CD4-positive, alpha-beta T cell (primary cell): ENCODE measurements around the gene KRTAP9-6. TPM values are rescaled to one million over a fixed set of nuclear protein-coding genes. Genes with fewer than 3 reads are reported as not detected.

ENCODE experiments used
- ATAC-seq: fragments of 200-7000 bp; cut with Tn5 transposase; one replicate; pipeline ENCODE4 v1.10.0; 2022; ENCODE audit warnings: mild to moderate bottlenecking; ENCODE audit not compliant: poor library complexity
- CTCF ChIA-PET: fragments of 350-600 bp; sonication (Branson Sonifier 250); formaldehyde crosslinking; loops from one replicate; lab custom pipeline; 2021; ENCODE audit warnings: antibody characterized with exemption, inconsistent platforms; lab: Charles Lee
- POLR2A ChIA-PET: fragments of 350-600 bp; sonication (Branson Sonifier 250); formaldehyde crosslinking; loops from one replicate; lab custom pipeline; 2021; ENCODE audit warnings: antibody characterized with exemption, inconsistent platforms; lab: Charles Lee
- DNase-seq, 14 experiments: peaks; one replicate each; pipeline ENCODE4 v3.0.0-alpha.2; 2013 to 2020; ENCODE audit warnings: mixed read lengths in 2 of 14
- H3K27ac ChIP-seq, 2 donors: one replicate each; pipeline versions ENCODE4 v1.5.1 to v1.7.0; 2013; ENCODE audit warnings: low read length in 2 of 2, low read depth in 1 of 2, mild to moderate bottlenecking in 1 of 2
- H3K27me3 ChIP-seq, 2 experiments: 1 replicate in 1 of 2; 2 replicates in 1 of 2; pipeline versions ENCODE4 v1.6.1 to v1.7.0; 2013; ENCODE audit warnings: low read length in 2 of 2, control low read depth in 1 of 2, mild to moderate bottlenecking in 1 of 2, moderate library complexity in 1 of 2; ENCODE audit not compliant: insufficient read depth in 2 of 2, control insufficient read depth in 1 of 2
- H3K36me3 ChIP-seq: one replicate; pipeline ENCODE4 v1.6.1; 2013; ENCODE audit warnings: low read length, control low read depth; ENCODE audit not compliant: insufficient read depth
- H3K4me1 ChIP-seq: one replicate; pipeline ENCODE4 v1.6.1; 2013; ENCODE audit warnings: low read length, control low read depth; ENCODE audit not compliant: insufficient read depth
- H3K4me3 ChIP-seq: one replicate; pipeline ENCODE4 v1.5.1; 2013; ENCODE audit warnings: mild to moderate bottlenecking, low read length, moderate library complexity
- H3K9me3 ChIP-seq, 2 experiments: 1 replicate in 1 of 2; 2 replicates in 1 of 2; pipeline versions ENCODE4 v1.6.1 to v1.7.0; 2013; ENCODE audit warnings: low read length in 2 of 2, mild to moderate bottlenecking in 2 of 2, control low read depth in 1 of 2, moderate library complexity in 1 of 2; ENCODE audit not compliant: control insufficient read depth in 1 of 2, insufficient read depth in 1 of 2
- H3K27ac Mint-ChIP-seq: one replicate; pipeline ENCODE4 v1.8.0; 2020; ENCODE audit warnings: mixed read lengths
- H3K27me3 Mint-ChIP-seq: one replicate; pipeline ENCODE4 v1.8.0; 2021; ENCODE audit warnings: mixed read lengths
- H3K36me3 Mint-ChIP-seq: one replicate; pipeline ENCODE4 v1.8.0; 2021; ENCODE audit warnings: low read depth, mixed read lengths
- H3K4me1 Mint-ChIP-seq: one replicate; pipeline ENCODE4 v1.8.0; 2021; ENCODE audit warnings: low read depth, mixed read lengths
- H3K4me3 Mint-ChIP-seq: one replicate; pipeline ENCODE4 v1.8.0; 2020; ENCODE audit warnings: mild to moderate bottlenecking, mixed read lengths
- H3K9me3 Mint-ChIP-seq: one replicate; pipeline ENCODE4 v1.8.0; 2020; ENCODE audit warnings: mixed read lengths
- intact Hi-C, 2 experiments: fragments of 100-400 bp; cut with DNase I in 1 of 2; cut with micrococcal nuclease in 1 of 2; formaldehyde crosslinking; loops; one replicate each; pipeline versions ENCODE4 v1.15.1 to v1.9.0; 2023 to 2025; cut with DNase I, micrococcal nuclease
- total RNA-seq, 174 experiments: library from RNA in 2 of 174; stranded (reverse) in 2 of 174; gene quantifications; one replicate each; pipeline ENCODE4 v1.2.3 and lab custom pipeline; 2021 to 2026
- TF ChIP-seq, protein P1 (sequence below): fragments of 200-600 bp; IDR thresholded peaks from one replicate; pipeline ENCODE4 v1.8.0; 2022; ENCODE audit warnings: antibody characterized with exemption, mild to moderate bottlenecking

KRTAP9-6 gene
- total RNA-seq, 2 experiments from 2014 or later = not detected

DNA sequence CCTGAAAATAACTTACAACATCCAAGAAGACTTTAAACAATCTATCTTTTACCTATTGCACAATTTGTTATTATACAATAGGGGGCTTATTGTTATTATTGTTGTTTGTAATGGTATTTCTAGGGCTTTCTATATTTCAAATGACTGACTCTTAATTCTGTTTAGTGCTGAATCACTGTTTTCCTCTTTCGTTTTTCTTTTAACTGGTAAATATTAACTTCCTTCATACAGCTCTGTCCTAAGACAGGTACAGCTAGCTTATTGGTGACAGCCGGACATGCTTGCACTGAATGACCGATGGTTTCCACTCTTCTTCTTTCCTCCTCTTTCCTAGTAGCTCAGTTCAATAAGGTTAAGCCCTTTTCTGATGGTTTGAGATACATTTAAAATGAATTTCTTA lies 21.9 kb downstream of the KRTAP9-6 start:
- H3K27ac Mint-ChIP-seq = no peak overlapping the region
- no peaks in the 10 kb centered on the region for H3K27me3 Mint-ChIP-seq
- DNase-seq (no peak), ATAC-seq (no peak)
- ChIA-PET POLR2A (no interaction called here), CTCF (no interaction called here)
- no peak overlapping the region for H3K4me3 ChIP-seq
- no peaks in the 10 kb centered on the region for H3K27me3 ChIP-seq
- peaks cover 18% of the 10 kb centered on the region for H3K4me1 Mint-ChIP-seq
- H3K9me3 Mint-ChIP-seq = no peaks in the 10 kb centered on the region
- TF ChIP-seq, protein P1, sequence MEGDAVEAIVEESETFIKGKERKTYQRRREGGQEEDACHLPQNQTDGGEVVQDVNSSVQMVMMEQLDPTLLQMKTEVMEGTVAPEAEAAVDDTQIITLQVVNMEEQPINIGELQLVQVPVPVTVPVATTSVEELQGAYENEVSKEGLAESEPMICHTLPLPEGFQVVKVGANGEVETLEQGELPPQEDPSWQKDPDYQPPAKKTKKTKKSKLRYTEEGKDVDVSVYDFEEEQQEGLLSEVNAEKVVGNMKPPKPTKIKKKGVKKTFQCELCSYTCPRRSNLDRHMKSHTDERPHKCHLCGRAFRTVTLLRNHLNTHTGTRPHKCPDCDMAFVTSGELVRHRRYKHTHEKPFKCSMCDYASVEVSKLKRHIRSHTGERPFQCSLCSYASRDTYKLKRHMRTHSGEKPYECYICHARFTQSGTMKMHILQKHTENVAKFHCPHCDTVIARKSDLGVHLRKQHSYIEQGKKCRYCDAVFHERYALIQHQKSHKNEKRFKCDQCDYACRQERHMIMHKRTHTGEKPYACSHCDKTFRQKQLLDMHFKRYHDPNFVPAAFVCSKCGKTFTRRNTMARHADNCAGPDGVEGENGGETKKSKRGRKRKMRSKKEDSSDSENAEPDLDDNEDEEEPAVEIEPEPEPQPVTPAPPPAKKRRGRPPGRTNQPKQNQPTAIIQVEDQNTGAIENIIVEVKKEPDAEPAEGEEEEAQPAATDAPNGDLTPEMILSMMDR = no peak
- H3K36me3 ChIP-seq = no peaks in the 10 kb centered on the region
- no peak overlapping the region for H3K4me3 Mint-ChIP-seq
- intact Hi-C loops = no loop called here
- H3K4me1 ChIP-seq = no peaks in the 10 kb centered on the region
- H3K36me3 Mint-ChIP-seq = no peaks in the 10 kb centered on the region
- no peaks in the 10 kb centered on the region for H3K9me3 ChIP-seq
- H3K27ac ChIP-seq = no peak overlapping the region

DNA sequence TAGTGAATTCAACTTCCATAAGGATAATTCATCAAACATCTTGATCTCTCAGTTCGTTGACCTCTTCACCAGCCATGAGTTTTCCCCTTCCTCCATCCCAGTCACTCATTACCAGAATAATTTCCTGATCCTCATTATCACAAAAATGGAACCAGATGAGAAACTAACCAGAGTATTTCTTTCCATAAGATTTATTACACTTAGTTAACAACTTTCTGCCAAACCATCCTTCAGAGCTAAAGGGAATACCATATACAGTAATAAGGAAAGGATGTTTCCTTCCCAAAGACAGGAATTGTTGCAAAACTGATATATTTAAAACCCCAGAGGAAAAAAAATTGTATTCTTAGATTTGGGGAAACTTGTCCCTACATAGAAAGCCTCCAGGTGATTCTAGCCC lies 28.8 kb downstream of the KRTAP9-6 start:
- H3K4me3 Mint-ChIP-seq = no peak overlapping the region
- no peaks in the 10 kb centered on the region for H3K36me3 ChIP-seq
- peaks cover 2% of the 10 kb centered on the region for H3K9me3 Mint-ChIP-seq
- no peak overlapping the region for H3K27ac ChIP-seq
- ATAC-seq (no peak), DNase-seq (no peak)
- no peak overlapping the region for H3K4me3 ChIP-seq
- ChIA-PET CTCF (no interaction called here), POLR2A (no interaction called here)
- H3K36me3 Mint-ChIP-seq = no peaks in the 10 kb centered on the region
- H3K27me3 Mint-ChIP-seq = peaks cover 4% of the 10 kb centered on the region
- no peaks in the 10 kb centered on the region for H3K4me1 ChIP-seq
- TF ChIP-seq, protein P1 = no peak
- H3K27me3 ChIP-seq = no peaks in the 10 kb centered on the region
- no peaks in the 10 kb centered on the region for H3K4me1 Mint-ChIP-seq
- H3K27ac Mint-ChIP-seq = no peak overlapping the region
- intact Hi-C loops = loop anchor here in 1 of 2 experiments (5.0 kb wide), 1 partner anchor 42 kb away; no protein-coding TSS in a partner anchor
- H3K9me3 ChIP-seq = no peaks in the 10 kb centered on the region

DNA sequence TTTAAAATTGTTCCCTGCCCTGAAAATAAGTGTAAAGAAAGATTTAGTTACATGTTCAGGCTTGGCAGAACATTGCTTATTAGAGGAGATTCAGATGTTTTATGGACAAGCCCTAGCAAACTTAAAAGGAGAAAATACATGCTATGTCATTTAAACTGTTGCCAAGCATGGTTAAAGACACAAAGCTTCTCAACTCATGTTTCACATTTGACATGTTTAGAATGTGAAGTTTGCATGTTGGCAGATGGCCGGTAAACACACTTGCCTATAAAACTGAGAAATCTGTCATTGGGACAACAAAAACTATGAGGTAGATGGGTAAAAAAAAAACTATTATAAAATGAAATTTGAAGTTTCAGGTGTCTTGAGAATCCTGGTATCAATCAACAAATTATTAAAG lies 31.7 kb downstream of the KRTAP9-6 start:
- no peak overlapping the region for H3K4me3 Mint-ChIP-seq
- H3K4me1 Mint-ChIP-seq = peaks cover 9% of the 10 kb centered on the region
- H3K27me3 ChIP-seq = no peaks in the 10 kb centered on the region
- peaks cover 4% of the 10 kb centered on the region for H3K9me3 Mint-ChIP-seq
- H3K36me3 Mint-ChIP-seq = no peaks in the 10 kb centered on the region
- H3K27ac ChIP-seq = no peak overlapping the region
- ATAC-seq (no peak), DNase-seq (no peak)
- no peaks in the 10 kb centered on the region for H3K4me1 ChIP-seq
- H3K36me3 ChIP-seq = no peaks in the 10 kb centered on the region
- H3K27ac Mint-ChIP-seq = no peak overlapping the region
- H3K9me3 ChIP-seq = peaks cover 0 to 3% of the 10 kb centered on the region in 2 experiments
- peaks cover 4% of the 10 kb centered on the region for H3K27me3 Mint-ChIP-seq
- TF ChIP-seq, protein P1 = no peak
- no peak overlapping the region for H3K4me3 ChIP-seq
- ChIA-PET CTCF (no interaction called here), POLR2A (no interaction called here)
- intact Hi-C loops = no loop called here
